ENCODE data around the gene POLR1A. TPM values are rescaled to one million over a fixed set of nuclear protein-coding genes. Genes with fewer than 3 reads are reported as not detected.

Gene POLR1A
- polyA plus RNA-seq, 3 donors: 0.45 to 2.1 (median 1.6) TPM

DNA sequence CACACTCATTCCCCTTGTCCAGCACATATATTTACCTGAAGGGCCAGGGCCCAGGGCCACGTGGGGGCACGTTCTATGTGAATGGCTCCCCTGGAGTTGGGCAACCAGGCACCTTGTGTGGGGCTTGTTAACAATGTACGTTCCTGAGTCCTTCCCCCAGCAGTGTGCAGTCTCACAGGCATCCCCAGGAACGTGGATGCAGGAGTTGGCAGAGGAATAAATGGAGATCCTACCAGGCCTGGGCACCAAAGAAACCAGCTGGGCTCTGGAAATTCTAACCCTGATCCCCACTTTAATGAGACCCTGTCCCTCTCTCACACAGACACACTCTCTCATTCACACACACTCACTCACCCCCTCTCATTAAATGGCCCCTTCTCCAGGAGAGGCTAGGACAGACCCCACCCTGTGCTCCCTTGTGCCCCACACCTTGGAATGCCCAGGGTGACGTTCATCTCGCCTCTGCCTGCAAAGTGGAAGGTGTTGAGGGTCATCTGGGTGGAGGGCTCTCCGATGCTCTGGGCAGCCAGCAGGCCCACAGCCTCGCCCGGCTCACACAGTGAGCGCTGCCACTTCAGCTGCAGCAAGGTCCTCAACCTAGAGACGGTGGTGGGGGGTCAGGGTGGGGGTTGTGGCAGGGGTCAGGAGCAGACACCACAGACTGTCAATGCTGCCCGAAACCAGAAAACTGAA, 65.6 kb downstream of the POLR1A start:
- Histone ChIP-seq H3K27me3 (ENCODE audit: control insufficient read depth in 2 of 2, insufficient read depth in 2 of 2, low read length in 2 of 2) (no peaks in the 10 kb centered on the region), H3K79me2 (ENCODE audit: insufficient read depth, low read length) (no peaks in the 10 kb centered on the region), H3K36me3 (replicated peaks in 1 of 2; ENCODE audit: control insufficient read depth in 1 of 2, insufficient read depth in 2 of 2, low read length in 2 of 2) (peaks cover 34 to 58% of the 10 kb centered on the region in 2 donors), H3K9me3 (replicated peaks in 1 of 2; ENCODE audit: control insufficient read depth in 1 of 2, insufficient read depth in 1 of 2, low read length in 2 of 2) (no peaks in the 10 kb centered on the region), H3K4me1 (ENCODE audit: control insufficient read depth in 1 of 2, insufficient read depth in 2 of 2, low read length in 2 of 2) (peaks cover 40 to 41% of the 10 kb centered on the region in 2 donors), H4K20me1 (ENCODE audit: insufficient read depth, low read length) (no peaks in the 10 kb centered on the region), H3K4me2 (replicated peaks; ENCODE audit: extremely low read depth, low read length, poor library complexity, severe bottlenecking) (no peak overlapping the region), H3K4me3 (replicated peaks in 1 of 3; ENCODE audit: low read depth in 2 of 3, low read length in 3 of 3) (no peak overlapping the region), H3K27ac (ENCODE audit: low read depth in 1 of 2, low read length in 2 of 2) (no peak overlapping the region), H2AFZ (ENCODE audit: insufficient read depth, low read depth, low read length, poor library complexity, severe bottlenecking) (no peak overlapping the region), H3K9ac (ENCODE audit: insufficient read depth, low read length, poor library complexity, severe bottlenecking) (no peak overlapping the region)
- Mint-ChIP-seq H3K27ac (peak overlapping the region in 3 of 7 donors; percentile 26 to 79 (median 30)), H3K36me3 (peaks cover 55 to 66% of the 10 kb centered on the region in 2 donors), H3K4me3 (no peak overlapping the region), H3K9me3 (peaks cover 0 to 2% (median 0%) of the 10 kb centered on the region in 7 donors), H3K27me3 (ENCODE audit: low read depth in 3 of 3) (peaks cover 0 to 4% (median 2%) of the 10 kb centered on the region in 3 donors), H3K4me1 (peaks cover 45% of the 10 kb centered on the region)
- TF ChIP-seq, protein P1, sequence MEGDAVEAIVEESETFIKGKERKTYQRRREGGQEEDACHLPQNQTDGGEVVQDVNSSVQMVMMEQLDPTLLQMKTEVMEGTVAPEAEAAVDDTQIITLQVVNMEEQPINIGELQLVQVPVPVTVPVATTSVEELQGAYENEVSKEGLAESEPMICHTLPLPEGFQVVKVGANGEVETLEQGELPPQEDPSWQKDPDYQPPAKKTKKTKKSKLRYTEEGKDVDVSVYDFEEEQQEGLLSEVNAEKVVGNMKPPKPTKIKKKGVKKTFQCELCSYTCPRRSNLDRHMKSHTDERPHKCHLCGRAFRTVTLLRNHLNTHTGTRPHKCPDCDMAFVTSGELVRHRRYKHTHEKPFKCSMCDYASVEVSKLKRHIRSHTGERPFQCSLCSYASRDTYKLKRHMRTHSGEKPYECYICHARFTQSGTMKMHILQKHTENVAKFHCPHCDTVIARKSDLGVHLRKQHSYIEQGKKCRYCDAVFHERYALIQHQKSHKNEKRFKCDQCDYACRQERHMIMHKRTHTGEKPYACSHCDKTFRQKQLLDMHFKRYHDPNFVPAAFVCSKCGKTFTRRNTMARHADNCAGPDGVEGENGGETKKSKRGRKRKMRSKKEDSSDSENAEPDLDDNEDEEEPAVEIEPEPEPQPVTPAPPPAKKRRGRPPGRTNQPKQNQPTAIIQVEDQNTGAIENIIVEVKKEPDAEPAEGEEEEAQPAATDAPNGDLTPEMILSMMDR (IDR thresholded peaks at IDR 0.05): no peak
- 96% methylated on average over 8 of the region's 12 CpGs for WGBS (ENCODE audit: insufficient coverage)
- DNase-seq: no peak
- intact Hi-C loops (cut with micrococcal nuclease): loop anchor here in 1 of 2 donors (2.0 to 5.0 kb wide), 2 partner anchors 48 to 155 kb away; no protein-coding TSS in a partner anchor

DNA sequence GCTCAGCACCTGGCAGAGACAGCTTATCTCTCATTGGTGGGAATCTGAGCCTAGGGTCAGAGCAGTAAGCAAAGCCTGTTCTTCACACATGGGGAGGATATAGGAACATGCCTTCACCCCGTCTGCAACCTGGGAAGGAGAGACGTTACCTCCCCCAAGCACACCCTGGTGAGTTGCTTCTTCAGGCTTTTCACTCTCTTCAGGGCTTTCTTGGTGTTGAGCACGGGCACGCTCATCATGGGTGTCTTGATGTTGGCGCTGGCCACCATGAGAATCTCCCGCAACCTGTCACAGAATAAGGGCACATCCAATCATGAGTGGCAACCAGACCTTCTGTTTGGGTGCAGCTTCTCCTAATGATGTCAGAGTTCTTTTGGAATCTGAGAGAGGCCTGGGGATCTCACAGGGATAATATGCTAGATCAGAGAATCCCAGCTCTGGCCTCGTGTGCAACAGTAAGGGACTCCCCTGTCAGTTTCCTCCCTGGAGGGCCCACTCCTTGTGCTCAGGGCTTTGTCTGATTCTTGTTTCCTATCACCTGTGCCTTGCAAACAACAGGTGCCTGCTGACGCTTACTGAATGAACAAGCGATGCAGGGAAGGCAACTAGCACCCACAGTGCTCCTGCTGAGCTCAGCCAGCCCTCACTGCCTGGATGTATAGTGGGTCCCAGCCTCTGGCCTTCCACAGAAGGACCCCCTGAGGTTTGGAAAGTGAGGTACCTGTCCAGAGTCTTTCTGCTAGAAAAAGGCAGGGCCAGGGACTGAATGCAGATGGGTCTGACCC, 66.3 kb downstream of the POLR1A start:
- H3K36me3 ChIP-seq (replicated peaks in 1 of 2; ENCODE audit: control insufficient read depth in 1 of 2, insufficient read depth in 2 of 2, low read length in 2 of 2): peaks cover 28 to 53% of the 10 kb centered on the region in 2 donors
- H3K36me3 Mint-ChIP-seq: peaks cover 48 to 62% of the 10 kb centered on the region in 2 donors

More for the DNA sequence above, 66.3 kb downstream of the POLR1A start:
- Mint-ChIP-seq H3K4me1 (peaks cover 51% of the 10 kb centered on the region), H3K4me3 (no peak overlapping the region), H3K27ac (peak overlapping the region in 6 of 7 donors; percentile 20 to 99 (median 95)), H3K27me3 (ENCODE audit: low read depth in 3 of 3) (peaks cover 0 to 4% (median 2%) of the 10 kb centered on the region in 3 donors), H3K9me3 (peaks cover 0 to 2% (median 0%) of the 10 kb centered on the region in 7 donors)
- Histone ChIP-seq H3K4me2 (replicated peaks; ENCODE audit: extremely low read depth, low read length, poor library complexity, severe bottlenecking) (no peak overlapping the region), H3K27ac (ENCODE audit: low read depth in 1 of 2, low read length in 2 of 2) (peak overlapping the region in 1 of 2 donors; percentile 96), H4K20me1 (ENCODE audit: insufficient read depth, low read length) (no peaks in the 10 kb centered on the region), H3K9ac (ENCODE audit: insufficient read depth, low read length, poor library complexity, severe bottlenecking) (no peak overlapping the region), H3K9me3 (replicated peaks in 1 of 2; ENCODE audit: control insufficient read depth in 1 of 2, insufficient read depth in 1 of 2, low read length in 2 of 2) (no peaks in the 10 kb centered on the region), H3K4me3 (replicated peaks in 1 of 3; ENCODE audit: low read depth in 2 of 3, low read length in 3 of 3) (no peak overlapping the region), H3K4me1 (ENCODE audit: control insufficient read depth in 1 of 2, insufficient read depth in 2 of 2, low read length in 2 of 2) (peaks cover 45 to 48% of the 10 kb centered on the region in 2 donors), H3K79me2 (ENCODE audit: insufficient read depth, low read length) (no peaks in the 10 kb centered on the region), H3K27me3 (ENCODE audit: control insufficient read depth in 2 of 2, insufficient read depth in 2 of 2, low read length in 2 of 2) (no peaks in the 10 kb centered on the region), H2AFZ (ENCODE audit: insufficient read depth, low read depth, low read length, poor library complexity, severe bottlenecking) (no peak overlapping the region)
- intact Hi-C loops (cut with micrococcal nuclease): loop anchor here in 1 of 2 donors (2.0 to 5.0 kb wide), 2 partner anchors 47 to 155 kb away; no protein-coding TSS in a partner anchor
- WGBS (ENCODE audit: insufficient coverage): 95% methylated on average over 6 of the region's 9 CpGs
- TF ChIP-seq, protein P1 (IDR thresholded peaks at IDR 0.05): no peak
- no peak for DNase-seq
